Hepatocyte (in vitro differentiated cells): Measurements from ENCODE around the gene SIGLEC5. TPM values are rescaled to one million over a fixed set of nuclear protein-coding genes. Genes with fewer than 3 reads are reported as not detected.

ENCODE experiments used
- DNase-seq: peaks from one replicate; pipeline ENCODE4 v3.0.0-alpha.2; 2016; ENCODE audit warnings: low spot score
- H2AFZ ChIP-seq: fragments of 200-600 bp; sonication (generic); 2 replicates; pipeline ENCODE4 v1.6.0; 2016; ENCODE audit warnings: antibody characterized with exemption, mild to moderate bottlenecking
- H3K27ac ChIP-seq: fragments of 200-600 bp; sonication (generic); 2 replicates; pipeline ENCODE4 v1.5.1; 2016; ENCODE audit warnings: mild to moderate bottlenecking
- H3K27me3 ChIP-seq: fragments of 200-600 bp; sonication (generic); 2 replicates; pipeline ENCODE4 v1.6.1; 2016
- H3K36me3 ChIP-seq: fragments of 200-600 bp; sonication (generic); replicated peaks from 2 replicates; pipeline ENCODE4 v1.5.1; 2016; ENCODE audit warnings: low read depth; ENCODE audit not compliant: insufficient read depth
- H3K4me1 ChIP-seq: fragments of 200-600 bp; sonication (generic); 2 replicates; pipeline ENCODE4 v1.5.1; 2016; ENCODE audit warnings: mild to moderate bottlenecking, moderate library complexity; ENCODE audit not compliant: insufficient read depth
- H3K4me2 ChIP-seq: fragments of 200-600 bp; sonication (generic); 2 replicates; pipeline ENCODE4 v1.6.0; 2016
- H3K4me3 ChIP-seq: fragments of 200-600 bp; sonication (generic); 2 replicates; pipeline ENCODE4 v1.5.1; 2016; ENCODE audit warnings: mild to moderate bottlenecking
- H3K79me2 ChIP-seq: fragments of 200-600 bp; sonication (generic); 2 replicates; pipeline ENCODE4 v1.6.0; 2017; ENCODE audit warnings: mild to moderate bottlenecking
- H3K9me2 ChIP-seq: fragments of 200-600 bp; sonication (generic); replicated peaks from 2 replicates; pipeline ENCODE4 v1.6.0; 2017; ENCODE audit warnings: mild to moderate bottlenecking; ENCODE audit not compliant: insufficient read depth
- H3K9me3 ChIP-seq: fragments of 200-600 bp; sonication (generic); 2 replicates; pipeline ENCODE4 v1.5.1; 2016; ENCODE audit warnings: low read depth, mild to moderate bottlenecking
- H4K20me1 ChIP-seq: fragments of 200-600 bp; sonication (generic); 2 replicates; pipeline ENCODE4 v1.6.0; 2016; ENCODE audit warnings: mild to moderate bottlenecking; ENCODE audit not compliant: insufficient read depth, poor library complexity, severe bottlenecking
- CTCF ChIP-seq: fragments of 200-600 bp; sonication (generic); IDR thresholded peaks from 2 replicates; pipeline ENCODE4 v1.5.1; 2016; ENCODE audit warnings: antibody characterized with exemption, mild to moderate bottlenecking; ENCODE audit not compliant: poor library complexity
- EZH2 ChIP-seq: fragments of 200-600 bp; sonication (generic); IDR thresholded peaks from 2 replicates; pipeline ENCODE4 v1.6.1; 2016; ENCODE audit warnings: antibody characterized with exemption, mild to moderate bottlenecking, borderline replicate concordance
- EZH2phosphoT487 ChIP-seq: fragments of 200-600 bp; sonication (generic); IDR thresholded peaks from one replicate; pipeline ENCODE4 v1.6.1; 2018; ENCODE audit warnings: antibody characterized with exemption, mild to moderate bottlenecking, low read depth, moderate library complexity; ENCODE audit not compliant: unreplicated experiment, severe bottlenecking
- WGBS: methylation state at CpG from one replicate; pipeline ENCODE4 v1.1.6; 2016; ENCODE audit warnings: low lambda C conversion rate; ENCODE audit errors: missing lambda C conversion rate; 5-methylcytosine and 5-hydroxymethylcytosine counted together
- polyA plus RNA-seq: library from polyadenylated mRNA; unstranded; fragments of >200 nt; fragmentation: Nextera tagmentation; extraction: Ambion mirVana; gene quantifications from 2 replicates; pipeline ENCODE4 v1.2.1, GENCODE V29; 2016
- total RNA-seq: library from RNA; depleted of rRNA; stranded (reverse); fragments of >200 nt; gene quantifications from 2 replicates; pipeline ENCODE4 v1.2.3, GENCODE V29; 2014

SIGLEC5 gene
- total and polyA plus RNA-seq, 2 experiments from 2014 or later: not detected

DNA sequence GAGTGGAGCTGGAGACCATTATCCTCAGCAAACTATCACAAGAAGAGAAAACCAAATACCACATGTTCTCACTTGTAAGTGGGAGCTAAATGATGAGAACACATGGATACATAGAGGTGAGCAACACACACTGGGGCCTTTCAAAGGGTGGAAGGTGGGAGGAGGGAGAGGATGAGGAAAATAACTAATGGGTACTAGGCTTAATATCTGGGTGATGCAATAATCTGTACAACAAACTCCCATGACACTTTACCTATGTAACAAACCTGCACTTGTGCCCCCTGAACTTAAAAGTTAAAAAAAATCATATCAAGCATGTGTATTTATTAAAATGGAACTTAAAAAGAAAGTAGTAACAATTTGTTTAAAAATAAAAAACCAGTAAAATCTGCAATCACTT lies 11.4 kb upstream of the SIGLEC5 start:
- H3K79me2 ChIP-seq: no peaks in the 10 kb centered on the region
- H3K4me3 ChIP-seq: no peak overlapping the region
- H3K27me3 ChIP-seq: no peaks in the 10 kb centered on the region
- no peak overlapping the region for H3K4me2 ChIP-seq
- H3K4me1 ChIP-seq: no peaks in the 10 kb centered on the region
- H3K9me3 ChIP-seq: no peaks in the 10 kb centered on the region
- no peak overlapping the region for H2AFZ ChIP-seq
- no peaks in the 10 kb centered on the region for H4K20me1 ChIP-seq
- no peaks in the 10 kb centered on the region for H3K9me2 ChIP-seq
- no peak overlapping the region for H3K27ac ChIP-seq
- no peak for TF ChIP-seq EZH2
- TF ChIP-seq CTCF: no peak
- TF ChIP-seq EZH2phosphoT487: no peak
- H3K36me3 ChIP-seq: no peaks in the 10 kb centered on the region
- no peak for DNase-seq

GRCh38 chr19:51640386-51640785 lies 10.2 kb upstream of the SIGLEC5 start:
- H3K9me2 ChIP-seq: no peaks in the 10 kb centered on the region
- no peaks in the 10 kb centered on the region for H3K79me2 ChIP-seq
- H3K36me3 ChIP-seq: no peaks in the 10 kb centered on the region
- no peaks in the 10 kb centered on the region for H3K27me3 ChIP-seq
- 82% methylated on average over 3 of the region's 3 CpGs for WGBS
- no peak overlapping the region for H3K27ac ChIP-seq
- no peaks in the 10 kb centered on the region for H3K4me1 ChIP-seq
- no peaks in the 10 kb centered on the region for H4K20me1 ChIP-seq
- TF ChIP-seq EZH2phosphoT487 (no peak), EZH2 (no peak), CTCF (no peak)
- H2AFZ ChIP-seq: no peak overlapping the region
- no peaks in the 10 kb centered on the region for H3K9me3 ChIP-seq
- H3K4me3 ChIP-seq: no peak overlapping the region
- DNase-seq: no peak
- H3K4me2 ChIP-seq: no peak overlapping the region

GRCh38 chr19:51639916-51640315 lies 9.7 kb upstream of the SIGLEC5 start:
- Histone ChIP-seq H3K4me2 (no peak overlapping the region), H3K27me3 (no peaks in the 10 kb centered on the region), H3K4me1 (no peaks in the 10 kb centered on the region), H3K9me2 (no peaks in the 10 kb centered on the region), H3K9me3 (no peaks in the 10 kb centered on the region), H3K36me3 (no peaks in the 10 kb centered on the region), H3K27ac (no peak overlapping the region), H3K4me3 (no peak overlapping the region), H4K20me1 (no peaks in the 10 kb centered on the region), H3K79me2 (no peaks in the 10 kb centered on the region), H2AFZ (no peak overlapping the region)
- no peak for DNase-seq
- WGBS: 42% methylated on average over 4 of the region's 4 CpGs
- TF ChIP-seq EZH2 (no peak), EZH2phosphoT487 (no peak), CTCF (no peak)

GRCh38 chr19:51637362-51637978 lies 7.3 kb upstream of the SIGLEC5 start:
- Histone ChIP-seq H3K27me3 (no peaks in the 10 kb centered on the region), H3K36me3 (no peaks in the 10 kb centered on the region), H3K27ac (no peak overlapping the region)

More at GRCh38 chr19:51637362-51637978, 7.3 kb upstream of the SIGLEC5 start:
- Histone ChIP-seq H3K9me2 (no peaks in the 10 kb centered on the region), H3K9me3 (no peaks in the 10 kb centered on the region), H3K79me2 (no peaks in the 10 kb centered on the region), H3K4me1 (no peaks in the 10 kb centered on the region), H3K4me3 (no peak overlapping the region), H3K4me2 (no peak overlapping the region), H4K20me1 (no peaks in the 10 kb centered on the region), H2AFZ (no peak overlapping the region)
- no peak for DNase-seq
- TF ChIP-seq CTCF (peak; percentile 27), EZH2 (no peak)
- 22% methylated on average over 5 of the region's 5 CpGs for WGBS
